Progenitor cell of endocrine pancreas (in vitro differentiated cells): ENCODE results near the gene RBMS2. TPM values are rescaled to one million over a fixed set of nuclear protein-coding genes. Genes with fewer than 3 reads are reported as not detected.

Source experiments
- DNase-seq: peaks from one replicate; pipeline ENCODE4 v3.0.0; 2021; ENCODE audit warnings: low spot score; ENCODE audit not compliant: unreplicated experiment
- H3K27ac Mint-ChIP-seq: 2 replicates; pipeline ENCODE4 v1.8.0; 2021; ENCODE audit warnings: mild to moderate bottlenecking, moderate library complexity, mixed read lengths
- H3K27me3 Mint-ChIP-seq: 2 replicates; pipeline ENCODE4 v1.8.0; 2021; ENCODE audit warnings: mixed read lengths
- H3K36me3 Mint-ChIP-seq: 2 replicates; pipeline ENCODE4 v1.8.0; 2022; ENCODE audit warnings: mixed read lengths; ENCODE audit not compliant: insufficient read depth
- H3K4me1 Mint-ChIP-seq: 2 replicates; pipeline ENCODE4 v1.8.0; 2021; ENCODE audit warnings: low read depth, mixed read lengths
- H3K4me3 Mint-ChIP-seq: 2 replicates; pipeline ENCODE4 v1.8.0; 2021; ENCODE audit warnings: low read depth, mild to moderate bottlenecking, moderate library complexity, mixed read lengths
- H3K9me3 Mint-ChIP-seq: 2 replicates; pipeline ENCODE4 v1.8.0; 2021; ENCODE audit warnings: low read depth, mixed read lengths
- total RNA-seq: library from RNA; stranded (reverse); gene quantifications from 2 replicates; pipeline ENCODE4 v1.2.1, GENCODE V29; 2021
- TF ChIP-seq, protein P1 (sequence below): fragments of 200-600 bp; sonication (generic); IDR thresholded peaks from one replicate; pipeline ENCODE4 v1.5.0; 2021; ENCODE audit warnings: antibody characterized with exemption, mild to moderate bottlenecking; ENCODE audit not compliant: unreplicated experiment

The RBMS2 gene
- total RNA-seq, 1 donor from 2014 or later, result 65.9 TPM

DNA sequence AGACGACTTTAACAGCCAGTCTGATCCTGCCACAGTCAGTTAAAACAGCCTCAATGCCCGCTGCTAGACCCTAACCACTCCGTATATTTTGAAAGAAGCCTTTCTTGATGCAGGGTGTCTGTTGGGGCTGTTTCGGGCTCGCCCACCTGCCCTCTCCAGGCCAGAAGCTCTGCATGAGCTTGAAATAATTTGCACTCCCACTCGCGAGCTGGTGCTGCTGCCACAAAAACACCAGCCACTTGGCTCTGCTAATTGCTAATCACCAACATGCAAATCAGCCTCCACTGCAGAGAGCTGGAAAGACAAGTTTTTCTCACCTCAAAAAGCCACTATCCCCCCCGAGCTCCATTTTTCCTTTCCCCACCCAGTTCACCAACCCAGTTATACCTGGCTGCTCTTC, 93.0 kb downstream of the RBMS2 start:
- H3K36me3 Mint-ChIP-seq, result peaks cover 37% of the 10 kb centered on the region
- H3K4me1 Mint-ChIP-seq, result no peaks in the 10 kb centered on the region
- H3K27me3 Mint-ChIP-seq, result no peaks in the 10 kb centered on the region
- no peak overlapping the region for H3K4me3 Mint-ChIP-seq
- TF ChIP-seq, protein P1, sequence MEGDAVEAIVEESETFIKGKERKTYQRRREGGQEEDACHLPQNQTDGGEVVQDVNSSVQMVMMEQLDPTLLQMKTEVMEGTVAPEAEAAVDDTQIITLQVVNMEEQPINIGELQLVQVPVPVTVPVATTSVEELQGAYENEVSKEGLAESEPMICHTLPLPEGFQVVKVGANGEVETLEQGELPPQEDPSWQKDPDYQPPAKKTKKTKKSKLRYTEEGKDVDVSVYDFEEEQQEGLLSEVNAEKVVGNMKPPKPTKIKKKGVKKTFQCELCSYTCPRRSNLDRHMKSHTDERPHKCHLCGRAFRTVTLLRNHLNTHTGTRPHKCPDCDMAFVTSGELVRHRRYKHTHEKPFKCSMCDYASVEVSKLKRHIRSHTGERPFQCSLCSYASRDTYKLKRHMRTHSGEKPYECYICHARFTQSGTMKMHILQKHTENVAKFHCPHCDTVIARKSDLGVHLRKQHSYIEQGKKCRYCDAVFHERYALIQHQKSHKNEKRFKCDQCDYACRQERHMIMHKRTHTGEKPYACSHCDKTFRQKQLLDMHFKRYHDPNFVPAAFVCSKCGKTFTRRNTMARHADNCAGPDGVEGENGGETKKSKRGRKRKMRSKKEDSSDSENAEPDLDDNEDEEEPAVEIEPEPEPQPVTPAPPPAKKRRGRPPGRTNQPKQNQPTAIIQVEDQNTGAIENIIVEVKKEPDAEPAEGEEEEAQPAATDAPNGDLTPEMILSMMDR, result no peak
- no peak overlapping the region for H3K27ac Mint-ChIP-seq
- DNase-seq, result no peak
- H3K9me3 Mint-ChIP-seq, result no peaks in the 10 kb centered on the region

DNA sequence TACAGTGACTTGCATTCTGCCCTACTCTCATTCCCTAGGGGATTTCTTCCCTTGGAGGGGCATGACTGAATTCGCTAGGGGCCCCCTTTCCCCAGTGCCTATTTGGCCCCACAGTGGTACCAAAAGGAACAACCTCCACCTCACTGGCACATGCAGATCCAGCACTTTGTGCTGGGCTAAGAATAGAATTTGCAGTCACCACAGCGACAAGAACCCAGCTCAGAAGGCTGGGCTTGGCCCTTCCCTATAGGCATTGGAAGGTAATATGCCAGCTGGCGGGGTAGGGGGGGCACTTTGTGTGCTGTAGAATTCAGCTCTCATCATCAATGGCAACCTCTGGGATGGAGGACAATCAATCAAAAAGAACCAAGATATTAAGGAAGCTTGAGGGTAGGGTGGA, 94.6 kb downstream of the RBMS2 start:
- TF ChIP-seq, protein P1, result no peak
- Mint-ChIP-seq H3K27ac (no peak overlapping the region), H3K4me3 (no peak overlapping the region), H3K27me3 (no peaks in the 10 kb centered on the region), H3K4me1 (no peaks in the 10 kb centered on the region), H3K9me3 (no peaks in the 10 kb centered on the region), H3K36me3 (peaks cover 34% of the 10 kb centered on the region)
- no peak for DNase-seq

DNA sequence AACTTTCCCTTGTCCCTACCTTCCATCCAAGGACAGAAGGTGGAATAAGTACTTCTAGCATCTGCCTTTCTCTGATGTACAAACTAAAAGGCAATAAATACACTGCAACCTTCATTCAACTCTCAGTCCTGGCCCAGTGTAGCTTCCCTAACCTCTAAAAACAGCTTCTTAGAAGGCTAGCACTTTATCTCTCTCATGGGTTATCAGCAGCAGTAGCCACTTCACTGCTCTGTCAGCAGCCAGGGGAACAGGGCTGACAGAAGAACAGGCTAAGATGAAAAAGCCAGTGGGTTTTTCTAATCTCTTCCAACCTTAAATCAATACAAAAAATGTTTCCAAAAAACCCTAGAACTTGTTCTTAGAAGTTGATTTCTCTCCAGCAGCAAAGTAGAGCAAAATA, 95.3 kb downstream of the RBMS2 start:
- Mint-ChIP-seq H3K9me3 (no peaks in the 10 kb centered on the region), H3K36me3 (peaks cover 28% of the 10 kb centered on the region), H3K27ac (no peak overlapping the region), H3K27me3 (no peaks in the 10 kb centered on the region), H3K4me1 (no peaks in the 10 kb centered on the region), H3K4me3 (no peak overlapping the region)
- TF ChIP-seq, protein P1, result no peak
- DNase-seq, result no peak

DNA sequence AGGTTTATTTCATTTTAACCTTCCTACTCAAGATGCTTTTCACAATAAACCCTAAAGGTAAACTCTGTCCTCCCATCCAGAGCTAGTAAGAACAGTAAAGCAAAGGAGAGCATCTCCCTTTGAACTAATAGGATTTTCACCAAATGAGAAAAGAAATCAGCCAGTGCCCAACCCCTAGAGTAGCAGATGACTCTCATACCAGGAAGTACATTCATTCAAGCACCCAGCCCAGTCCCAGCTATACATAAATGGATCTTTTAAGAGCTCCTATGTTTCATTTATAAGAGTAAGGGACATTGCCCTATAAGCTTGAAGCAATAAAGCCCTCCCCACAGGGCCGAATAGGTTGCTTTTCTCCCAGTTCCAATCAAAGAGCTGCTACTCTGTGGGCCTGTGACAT, 100.9 kb downstream of the RBMS2 start:
- TF ChIP-seq, protein P1, result no peak
- H3K4me3 Mint-ChIP-seq, result no peak overlapping the region
- H3K27ac Mint-ChIP-seq, result no peak overlapping the region
- DNase-seq, result no peak
- peaks cover 8% of the 10 kb centered on the region for H3K36me3 Mint-ChIP-seq
- no peaks in the 10 kb centered on the region for H3K27me3 Mint-ChIP-seq
- peaks cover 8% of the 10 kb centered on the region for H3K4me1 Mint-ChIP-seq
- no peaks in the 10 kb centered on the region for H3K9me3 Mint-ChIP-seq

DNA sequence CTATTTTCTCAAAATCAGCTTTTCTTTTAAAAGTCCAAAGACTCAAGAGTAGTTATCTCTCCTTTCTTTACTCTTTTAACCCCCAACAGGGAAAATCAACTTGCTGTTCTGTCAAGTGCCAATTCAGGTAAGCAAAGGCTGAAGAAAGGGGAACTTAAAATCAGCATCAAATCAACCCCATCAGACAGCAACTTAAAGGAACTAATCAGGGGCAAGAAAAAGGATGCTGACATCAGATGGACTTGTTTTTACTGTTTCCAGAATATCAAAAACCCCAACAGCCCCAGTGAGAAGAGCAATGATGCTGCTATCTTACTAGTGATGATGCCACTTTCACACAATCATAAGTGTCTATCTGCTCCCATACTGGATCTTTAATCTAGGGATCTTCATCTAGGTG, 105.1 kb downstream of the RBMS2 start:
- no peak for DNase-seq
- H3K27me3 Mint-ChIP-seq, result no peaks in the 10 kb centered on the region
- no peaks in the 10 kb centered on the region for H3K9me3 Mint-ChIP-seq
- TF ChIP-seq, protein P1, result no peak
- no peak overlapping the region for H3K27ac Mint-ChIP-seq
- no peak overlapping the region for H3K4me3 Mint-ChIP-seq
- peaks cover 26% of the 10 kb centered on the region for H3K4me1 Mint-ChIP-seq
- H3K36me3 Mint-ChIP-seq, result peaks cover 5% of the 10 kb centered on the region
